Kidney (tissue), 14 donors: ENCODE data around the gene ALOX12B. TPM values are rescaled to one million over a fixed set of nuclear protein-coding genes. Genes with fewer than 3 reads are reported as not detected.
"Not testable (repeated sequence)": the region's sequence is repeated elsewhere in the genome, so short reads cannot be mapped to it uniquely, and the experiment has no call there.

ENCODE experiments used
- DNase-seq, 5 donors: peaks; one replicate each; pipeline ENCODE4 v3.0.0-alpha.2; 2013 to 2020
- FAIRE-seq: peaks from 2 replicates; lab custom pipeline; 2012; peaks lifted over from hg19 to GRCh38; lab: Jason Lieb, UNC
- H3K27ac ChIP-seq, 2 donors: one replicate each; pipeline ENCODE4 v1.7.0; 2013; ENCODE audit warnings: low read depth in 2 of 2, low read length in 2 of 2, inconsistent platforms in 1 of 2
- H3K27me3 ChIP-seq: one replicate; pipeline ENCODE4 v1.7.1; 2013; ENCODE audit warnings: low read length, inconsistent platforms; ENCODE audit not compliant: control insufficient read depth, insufficient read depth
- H3K36me3 ChIP-seq, 3 donors: one replicate each; pipeline versions ENCODE4 v1.7.0 to v1.7.1; 2013; ENCODE audit warnings: low read length in 3 of 3, control low read depth in 1 of 3, inconsistent platforms in 1 of 3; ENCODE audit not compliant: insufficient read depth in 3 of 3, control insufficient read depth in 2 of 3
- H3K4me1 ChIP-seq, 3 donors: one replicate each; pipeline versions ENCODE4 v1.7.0 to v1.7.1; 2013; ENCODE audit warnings: low read length in 3 of 3, inconsistent platforms in 1 of 3, low read depth in 1 of 3; ENCODE audit not compliant: control insufficient read depth in 2 of 3, insufficient read depth in 2 of 3
- H3K4me3 ChIP-seq, 3 donors: one replicate each; pipeline versions ENCODE4 v1.7.0 to v1.8.1; 2013; ENCODE audit warnings: low read length in 3 of 3, control low read depth in 1 of 3, inconsistent platforms in 1 of 3
- H3K9ac ChIP-seq, 3 donors: one replicate each; pipeline versions ENCODE4 v1.7.0 to v1.7.1; 2013; ENCODE audit warnings: low read length in 3 of 3, control low read depth in 1 of 3, inconsistent platforms in 1 of 3
- H3K9me3 ChIP-seq, 3 donors: one replicate each; pipeline versions ENCODE4 v1.7.0 to v1.7.1; 2013; ENCODE audit warnings: low read length in 3 of 3, control low read depth in 1 of 3, inconsistent platforms in 1 of 3; ENCODE audit not compliant: control insufficient read depth in 2 of 3, insufficient read depth in 1 of 3
- intact Hi-C: fragments of 100-400 bp; cut with DNase I; formaldehyde crosslinking; loops from one replicate; pipeline ENCODE4 v1.11.1; 2022
- polyA plus RNA-seq: library from polyadenylated mRNA; stranded (reverse); fragments of 350-450 nt; fragmentation: Illumina TruSeq; extraction: RNeasy Lipid Tissue Mini Kit (QIAGEN cat#74804); gene quantifications from one replicate; pipeline ENCODE4 v1.2.3, GENCODE V29; 2014; ENCODE audit warnings: low read depth, low replicate concordance; ENCODE audit not compliant: insufficient read depth
- total RNA-seq: library from RNA; stranded (reverse); fragmentation: NEBNext Ultra II Directional; extraction: Animal tissue kit (Norgen Biotek cat#: 25700); gene quantifications from one replicate; pipeline ENCODE4 v1.2.1, GENCODE V29; 2021
- TF ChIP-seq, protein P1 (sequence below): IDR thresholded peaks from 3 replicates; pipeline ENCODE4 v1.5.1; 2012; ENCODE audit warnings: mild to moderate bottlenecking, moderate library complexity, borderline replicate concordance; ENCODE audit not compliant: insufficient read depth; ENCODE audit errors: extremely low read depth
- donor health status: control.
- donor health status: control.
- donor health status: control.
- donor health status: control.
- donor health status: control.
- donor health status: DM: yes; HTN: yes; CAD: no.
- donor health status: Normal renal cell carcinoma (clear cell type).

The ALOX12B gene
- total and polyA plus RNA-seq, 2 donors from 2014 or later = not detected

DNA sequence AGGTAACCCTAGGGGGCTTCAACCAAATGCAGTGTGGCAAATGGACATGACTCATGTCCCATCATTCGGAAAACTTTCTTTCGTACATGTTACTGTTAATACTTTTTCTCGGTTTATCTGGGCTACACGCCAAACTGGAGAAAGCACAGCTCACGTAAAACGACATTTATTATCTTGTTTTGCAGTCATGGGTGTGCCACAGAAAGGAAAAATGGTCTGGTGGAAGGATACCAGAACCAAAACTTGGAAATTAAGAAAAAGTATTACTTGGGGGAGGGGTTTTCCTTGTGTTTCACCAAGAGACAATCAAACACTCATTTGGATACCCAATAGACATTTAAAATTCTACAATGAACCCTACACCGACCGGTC is 25.1 kb downstream of the ALOX12B start:
- FAIRE-seq (no peak), DNase-seq (no peak)
- TF ChIP-seq, protein P1, sequence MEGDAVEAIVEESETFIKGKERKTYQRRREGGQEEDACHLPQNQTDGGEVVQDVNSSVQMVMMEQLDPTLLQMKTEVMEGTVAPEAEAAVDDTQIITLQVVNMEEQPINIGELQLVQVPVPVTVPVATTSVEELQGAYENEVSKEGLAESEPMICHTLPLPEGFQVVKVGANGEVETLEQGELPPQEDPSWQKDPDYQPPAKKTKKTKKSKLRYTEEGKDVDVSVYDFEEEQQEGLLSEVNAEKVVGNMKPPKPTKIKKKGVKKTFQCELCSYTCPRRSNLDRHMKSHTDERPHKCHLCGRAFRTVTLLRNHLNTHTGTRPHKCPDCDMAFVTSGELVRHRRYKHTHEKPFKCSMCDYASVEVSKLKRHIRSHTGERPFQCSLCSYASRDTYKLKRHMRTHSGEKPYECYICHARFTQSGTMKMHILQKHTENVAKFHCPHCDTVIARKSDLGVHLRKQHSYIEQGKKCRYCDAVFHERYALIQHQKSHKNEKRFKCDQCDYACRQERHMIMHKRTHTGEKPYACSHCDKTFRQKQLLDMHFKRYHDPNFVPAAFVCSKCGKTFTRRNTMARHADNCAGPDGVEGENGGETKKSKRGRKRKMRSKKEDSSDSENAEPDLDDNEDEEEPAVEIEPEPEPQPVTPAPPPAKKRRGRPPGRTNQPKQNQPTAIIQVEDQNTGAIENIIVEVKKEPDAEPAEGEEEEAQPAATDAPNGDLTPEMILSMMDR = no peak
- no peaks in the 10 kb centered on the region for H3K4me1 ChIP-seq
- intact Hi-C loops = no loop called here
- H3K9ac ChIP-seq = no peak overlapping the region
- H3K36me3 ChIP-seq = no peaks in the 10 kb centered on the region
- H3K9me3 ChIP-seq = no peaks in the 10 kb centered on the region
- H3K4me3 ChIP-seq = no peak overlapping the region
- H3K27me3 ChIP-seq = peaks cover 47% of the 10 kb centered on the region
- H3K27ac ChIP-seq = no peak overlapping the region

DNA sequence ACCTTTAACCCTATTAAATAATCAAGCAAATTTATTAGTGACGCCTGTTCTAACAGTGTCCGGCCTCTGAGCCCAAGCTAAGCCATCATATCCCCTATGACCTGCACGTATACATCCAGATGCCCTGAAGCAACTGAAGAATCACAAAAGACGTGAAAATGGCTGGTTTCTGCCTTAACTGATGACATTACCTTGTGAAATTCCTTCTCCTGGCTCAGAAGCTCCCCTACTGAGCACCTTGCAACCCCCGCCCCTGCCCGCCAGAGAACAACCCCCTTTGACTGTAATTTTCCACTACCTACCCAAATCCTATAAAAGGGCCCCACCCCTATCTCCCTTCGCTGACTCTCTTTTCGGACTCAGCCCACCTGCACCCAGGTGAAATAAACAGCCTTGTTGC is 25.7 kb downstream of the ALOX12B start:
- H3K9ac ChIP-seq, H3K36me3 ChIP-seq, H3K27ac ChIP-seq, FAIRE-seq, H3K4me1 ChIP-seq, intact Hi-C loops, H3K9me3 ChIP-seq, H3K4me3 ChIP-seq: not testable (repeated sequence)
- H3K27me3 ChIP-seq = peaks cover 47% of the 10 kb centered on the region
- DNase-seq = peak in 1 of 5 donors; percentile 6

DNA sequence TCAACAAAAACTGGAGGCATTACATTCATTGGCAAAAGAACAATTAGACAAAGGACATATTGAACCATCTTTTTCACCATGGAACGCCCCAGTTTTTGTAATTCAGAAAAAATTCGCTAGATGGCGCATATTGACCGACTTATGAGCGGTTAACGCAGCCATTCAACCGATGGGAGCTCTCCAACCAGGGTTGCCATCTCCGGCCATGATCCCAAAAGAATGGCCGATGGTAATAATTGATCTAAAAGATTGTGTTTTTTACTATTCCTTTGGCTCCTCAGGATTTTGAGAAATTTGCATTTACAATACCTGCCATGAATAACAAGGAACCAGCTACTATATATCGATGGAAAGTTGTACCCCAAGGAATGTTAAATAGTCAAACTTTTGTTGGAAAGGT is 27.2 kb downstream of the ALOX12B start:
- peaks cover 47% of the 10 kb centered on the region for H3K27me3 ChIP-seq
- DNase-seq (peak in 4 of 5 donors; percentile 54 to 86 (median 68)), FAIRE-seq (peak; percentile 68)
- H3K4me1 ChIP-seq = no peaks in the 10 kb centered on the region
- no peaks in the 10 kb centered on the region for H3K36me3 ChIP-seq
- H3K9me3 ChIP-seq = no peaks in the 10 kb centered on the region
- no peak overlapping the region for H3K9ac ChIP-seq
- TF ChIP-seq, protein P1 = peak; percentile 88
- no peak overlapping the region for H3K27ac ChIP-seq
- intact Hi-C loops = no loop called here
- H3K4me3 ChIP-seq = no peak overlapping the region

DNA sequence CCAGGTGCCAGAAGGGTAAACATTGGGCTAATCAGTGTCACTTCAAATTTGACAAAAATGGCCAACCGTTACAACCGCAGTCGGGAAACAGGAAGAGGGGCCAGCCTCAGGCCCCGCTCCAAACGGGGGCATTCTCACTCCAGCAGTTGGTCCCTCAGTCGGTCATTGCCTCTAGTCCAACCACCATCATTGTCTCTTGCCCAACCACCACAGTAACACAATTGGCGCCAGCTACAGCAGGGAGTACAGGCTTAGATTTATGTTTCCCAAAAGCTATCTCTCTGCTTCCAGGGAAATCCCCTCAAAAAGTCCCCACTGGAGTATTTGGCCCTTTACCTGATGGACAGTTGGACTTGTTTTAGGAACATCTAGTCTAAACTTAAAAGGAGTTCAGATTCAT is 28.4 kb downstream of the ALOX12B start:
- H3K9ac ChIP-seq = no peak overlapping the region
- DNase-seq (peak in 2 of 5 donors; percentile 15 to 29), FAIRE-seq (no peak)
- TF ChIP-seq, protein P1 = no peak
- peaks cover 44% of the 10 kb centered on the region for H3K27me3 ChIP-seq
- no peak overlapping the region for H3K4me3 ChIP-seq
- no peak overlapping the region for H3K27ac ChIP-seq
- no peaks in the 10 kb centered on the region for H3K4me1 ChIP-seq
- intact Hi-C loops = no loop called here
- no peaks in the 10 kb centered on the region for H3K9me3 ChIP-seq
- H3K36me3 ChIP-seq = no peaks in the 10 kb centered on the region
